Measurements from ENCODE around the gene TMEM59.

TMEM59 gene

GRCh38 chr1:54012008-54012325, 41.0 kb downstream of the TMEM59 start:
- TF ChIP-seq CEBPB (IDR thresholded peaks at IDR 0.05) (no peak), MAX (IDR thresholded peaks at IDR 0.05) (no peak), TCF12 (IDR thresholded peaks at IDR 0.05; ENCODE audit: low read depth) (no peak), FOXM1 (IDR thresholded peaks at IDR 0.05; ENCODE audit: borderline replicate concordance, low read depth) (no peak), CREB1 (IDR thresholded peaks at IDR 0.05; ENCODE audit: low read depth) (no peak), EP300 (IDR thresholded peaks at IDR 0.05; ENCODE audit: borderline replicate concordance) (no peak), TAF1 (IDR thresholded peaks at IDR 0.05; ENCODE audit: low read depth) (no peak), YY1 (IDR thresholded peaks at IDR 0.05; ENCODE audit: low read depth) (no peak), TEAD4 (IDR thresholded peaks at IDR 0.05) (no peak)

GRCh38 chr1:54011316-54012007, 41.5 kb downstream of the TMEM59 start:
- TF ChIP-seq RAD21 (IDR thresholded peaks at IDR 0.05; ENCODE audit: low read depth): no peak
- no peak for TF ChIP-seq YY1 (IDR thresholded peaks at IDR 0.05; ENCODE audit: low read depth)
- TF ChIP-seq TCF12 (IDR thresholded peaks at IDR 0.05; ENCODE audit: low read depth): no peak
- TF ChIP-seq EP300 (IDR thresholded peaks at IDR 0.05; ENCODE audit: borderline replicate concordance): no peak
- TF ChIP-seq FOXM1 (IDR thresholded peaks at IDR 0.05; ENCODE audit: borderline replicate concordance, low read depth): no peak
- no peak for TF ChIP-seq TAF1 (IDR thresholded peaks at IDR 0.05; ENCODE audit: low read depth)
- no peak for TF ChIP-seq ZBTB7A (IDR thresholded peaks at IDR 0.05; ENCODE audit: low read depth)
- TF ChIP-seq EGR1 (IDR thresholded peaks at IDR 0.05): no peak
- TF ChIP-seq NFIC (IDR thresholded peaks at IDR 0.05): no peak
- TF ChIP-seq CEBPB (IDR thresholded peaks at IDR 0.05): no peak
- TF ChIP-seq USF1 (IDR thresholded peaks at IDR 0.05): no peak
- no peak for TF ChIP-seq TEAD4 (IDR thresholded peaks at IDR 0.05)
- TF ChIP-seq REST (IDR thresholded peaks at IDR 0.05; ENCODE audit: low read depth): no peak
- no peak for TF ChIP-seq CREB1 (IDR thresholded peaks at IDR 0.05; ENCODE audit: low read depth)
- no peak for TF ChIP-seq MAX (IDR thresholded peaks at IDR 0.05)

- TF ChIP-seq USF1 (IDR thresholded peaks at IDR 0.05): no peak
Measured at GRCh38 chr1:54010415-54011117, 42.4 kb downstream of the TMEM59 start.

- TF ChIP-seq CREB1 (IDR thresholded peaks at IDR 0.05; ENCODE audit: low read depth): no peak
- TF ChIP-seq MAX (IDR thresholded peaks at IDR 0.05): no peak
- TF ChIP-seq TCF12 (IDR thresholded peaks at IDR 0.05; ENCODE audit: low read depth): no peak
- no peak for TF ChIP-seq RAD21 (IDR thresholded peaks at IDR 0.05; ENCODE audit: low read depth)
- no peak for TF ChIP-seq ZBTB7A (IDR thresholded peaks at IDR 0.05; ENCODE audit: low read depth)
- no peak for TF ChIP-seq FOXM1 (IDR thresholded peaks at IDR 0.05; ENCODE audit: borderline replicate concordance, low read depth)
- TF ChIP-seq EP300 (IDR thresholded peaks at IDR 0.05; ENCODE audit: borderline replicate concordance): no peak
- TF ChIP-seq TEAD4 (IDR thresholded peaks at IDR 0.05): no peak
- no peak for TF ChIP-seq NFIC (IDR thresholded peaks at IDR 0.05)
Measured at GRCh38 chr1:54009406-54009805, 43.6 kb downstream of the TMEM59 start.

GRCh38 chr1:54008876-54009275, 44.1 kb downstream of the TMEM59 start:
- TF ChIP-seq MAX (IDR thresholded peaks at IDR 0.05): no peak
- no peak for TF ChIP-seq REST (IDR thresholded peaks at IDR 0.05; ENCODE audit: low read depth)
- TF ChIP-seq EGR1 (IDR thresholded peaks at IDR 0.05): no peak
- TF ChIP-seq CREB1 (IDR thresholded peaks at IDR 0.05; ENCODE audit: low read depth): no peak
- no peak for TF ChIP-seq ZBTB7A (IDR thresholded peaks at IDR 0.05; ENCODE audit: low read depth)
- TF ChIP-seq TAF1 (IDR thresholded peaks at IDR 0.05; ENCODE audit: low read depth): no peak
- no peak for TF ChIP-seq USF1 (IDR thresholded peaks at IDR 0.05)
- TF ChIP-seq FOXM1 (IDR thresholded peaks at IDR 0.05; ENCODE audit: borderline replicate concordance, low read depth): no peak
- TF ChIP-seq CEBPB (IDR thresholded peaks at IDR 0.05): no peak
